Lower leg skin (tissue), 4 donors: ENCODE data around the gene TGFBR3. TPM values are rescaled to one million over a fixed set of nuclear protein-coding genes. Genes with fewer than 3 reads are reported as not detected.

Experiments
- DNase-seq, 2 donors: peaks; one replicate each; pipeline ENCODE4 v3.0.0-alpha.2; 2019; ENCODE audit warnings: low spot score in 2 of 2
- H3K4me3 ChIP-seq: fragments of 200-600 bp; sonication (generic); 2 replicates; pipeline ENCODE4 v1.5.1; 2017; ENCODE audit warnings: mild to moderate bottlenecking, low read depth; ENCODE audit not compliant: poor library complexity, severe bottlenecking
- CTCF ChIP-seq, 3 donors: fragments of 450-650 bp; IDR thresholded peaks; one replicate each; pipeline ENCODE4 v1.5.1; 2016; ENCODE audit warnings: antibody characterized with exemption in 3 of 3, mild to moderate bottlenecking in 3 of 3, moderate library complexity in 2 of 3
- POLR2A ChIP-seq, 2 donors: fragments of 450-650 bp; IDR thresholded peaks; one replicate each; pipeline ENCODE4 v1.6.1; 2016 to 2017; ENCODE audit warnings: antibody characterized with exemption in 2 of 2, mild to moderate bottlenecking in 1 of 2, moderate library complexity in 1 of 2
- WGBS, 2 donors: methylation state at CpG; one replicate each; pipeline ENCODE4 v1.1.5; 2018; 5-methylcytosine and 5-hydroxymethylcytosine counted together
- intact Hi-C: fragments of 100-400 bp; cut with DNase I; formaldehyde crosslinking; loops from one replicate; pipeline ENCODE4 v1.15.0; 2023; ENCODE audit warnings: low total_unique reads
- total RNA-seq, 4 donors: library from RNA; depleted of rRNA; stranded (reverse); fragments of >200 nt; gene quantifications; one replicate each; pipeline ENCODE4 v1.1.0, GENCODE V29; 2016

TGFBR3 gene
- total RNA-seq, 4 donors from 2014 or later = 79.4 to 134 (median 116) TPM

GRCh38 chr1:91741301-91741700 is 144.7 kb downstream of the TGFBR3 start:
- TF ChIP-seq CTCF (IDR thresholded peaks at IDR 0.05) (no peak), POLR2A (IDR thresholded peaks at IDR 0.05) (no peak)
- DNase-seq = no peak
- no peak overlapping the region for H3K4me3 ChIP-seq
- 89 to 97% methylated on average over 5 of the region's 5 CpGs for WGBS, 2 donors
- intact Hi-C loops = no loop called here

GRCh38 chr1:91737650-91738049 is 148.3 kb downstream of the TGFBR3 start:
- no peak overlapping the region for H3K4me3 ChIP-seq
- intact Hi-C loops = no loop called here
- 88 to 93% methylated on average over 4 of the region's 4 CpGs for WGBS, 2 donors
- no peak for DNase-seq
- TF ChIP-seq CTCF (IDR thresholded peaks at IDR 0.05) = no peak
- no peak for TF ChIP-seq POLR2A (IDR thresholded peaks at IDR 0.05)

- H3K4me3 ChIP-seq = no peak overlapping the region
- TF ChIP-seq CTCF (IDR thresholded peaks at IDR 0.05) = no peak
- 36% methylated on average over 13 of the region's 13 CpGs for WGBS, 2 donors
- DNase-seq = peak in 1 of 2 donors; percentile 73
- intact Hi-C loops = no loop called here
Observed at GRCh38 chr1:91736715-91737615, 149.0 kb downstream of the TGFBR3 start.

- H3K4me3 ChIP-seq = no peak overlapping the region
- no peak for TF ChIP-seq POLR2A (IDR thresholded peaks at IDR 0.05)
- TF ChIP-seq CTCF (IDR thresholded peaks at IDR 0.05) = no peak
- WGBS, 2 donors = 45 to 49% methylated on average over 8 of the region's 8 CpGs
- intact Hi-C loops = no loop called here
- no peak for DNase-seq
Observed at GRCh38 chr1:91736146-91736714, 149.7 kb downstream of the TGFBR3 start.

GRCh38 chr1:91735266-91735845 is 150.6 kb downstream of the TGFBR3 start:
- no peak for DNase-seq
- 79 to 91% methylated on average over 4 of the region's 4 CpGs for WGBS, 2 donors
- H3K4me3 ChIP-seq = no peak overlapping the region
- TF ChIP-seq POLR2A (IDR thresholded peaks at IDR 0.05) = no peak
- TF ChIP-seq CTCF (IDR thresholded peaks at IDR 0.05) = no peak
- intact Hi-C loops = no loop called here
